Measurements from ENCODE around the gene CAPN5.
"Not testable (repeated sequence)": the region's sequence is repeated elsewhere in the genome, so short reads cannot be mapped to it uniquely, and the experiment has no call there.

Gene CAPN5

DNA sequence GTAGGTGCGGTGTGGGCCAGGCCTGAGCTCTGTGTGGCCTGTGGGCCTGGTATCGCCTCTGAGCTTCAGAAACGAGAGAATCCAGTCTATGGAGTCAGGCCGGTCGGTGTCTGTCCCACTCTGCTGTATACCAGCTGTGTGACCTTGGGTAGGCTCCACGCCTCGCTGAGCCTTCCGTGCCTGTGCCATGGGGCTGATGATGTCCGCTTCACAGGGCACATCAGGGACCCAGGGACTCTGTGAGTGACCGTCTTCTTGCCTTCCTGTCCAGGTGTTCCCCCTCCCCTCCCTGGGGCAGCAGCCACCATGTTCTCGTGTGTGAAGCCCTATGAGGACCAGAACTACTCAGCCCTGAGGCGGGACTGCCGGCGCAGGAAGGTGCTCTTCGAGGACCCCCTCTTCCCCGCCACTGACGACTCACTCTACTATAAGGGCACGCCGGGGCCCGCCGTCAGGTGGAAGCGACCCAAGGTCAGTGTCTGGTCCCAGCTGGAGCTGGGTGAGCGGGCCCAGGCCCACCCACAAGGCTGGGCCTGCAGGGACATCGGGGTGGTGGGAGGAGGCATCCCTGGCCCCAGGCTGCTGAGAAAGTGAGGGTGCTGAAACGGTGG, 17.9 kb downstream of the CAPN5 start:
- no peak for DNase-seq

DNA sequence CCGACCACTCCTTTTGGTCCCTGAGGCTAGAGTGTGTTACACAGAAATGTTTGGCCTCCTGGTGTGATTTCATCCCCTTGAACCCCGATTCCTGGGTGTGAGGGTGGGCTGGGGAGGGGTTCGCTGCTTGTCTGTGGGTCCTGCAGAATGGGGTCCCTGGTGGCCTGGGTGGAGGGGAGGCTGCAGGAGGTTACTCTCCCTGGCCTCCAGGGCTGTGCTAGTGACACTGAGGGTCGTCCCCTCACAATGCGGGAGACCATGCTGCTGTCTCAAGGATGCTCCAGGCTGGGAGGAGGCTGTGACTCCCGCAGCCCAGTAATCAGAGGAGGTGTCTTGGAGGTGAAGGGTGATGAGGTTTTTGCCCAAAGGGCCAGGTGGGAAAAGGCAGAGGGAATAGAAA, 18.9 kb downstream of the CAPN5 start:
- DNase-seq: no peak

DNA sequence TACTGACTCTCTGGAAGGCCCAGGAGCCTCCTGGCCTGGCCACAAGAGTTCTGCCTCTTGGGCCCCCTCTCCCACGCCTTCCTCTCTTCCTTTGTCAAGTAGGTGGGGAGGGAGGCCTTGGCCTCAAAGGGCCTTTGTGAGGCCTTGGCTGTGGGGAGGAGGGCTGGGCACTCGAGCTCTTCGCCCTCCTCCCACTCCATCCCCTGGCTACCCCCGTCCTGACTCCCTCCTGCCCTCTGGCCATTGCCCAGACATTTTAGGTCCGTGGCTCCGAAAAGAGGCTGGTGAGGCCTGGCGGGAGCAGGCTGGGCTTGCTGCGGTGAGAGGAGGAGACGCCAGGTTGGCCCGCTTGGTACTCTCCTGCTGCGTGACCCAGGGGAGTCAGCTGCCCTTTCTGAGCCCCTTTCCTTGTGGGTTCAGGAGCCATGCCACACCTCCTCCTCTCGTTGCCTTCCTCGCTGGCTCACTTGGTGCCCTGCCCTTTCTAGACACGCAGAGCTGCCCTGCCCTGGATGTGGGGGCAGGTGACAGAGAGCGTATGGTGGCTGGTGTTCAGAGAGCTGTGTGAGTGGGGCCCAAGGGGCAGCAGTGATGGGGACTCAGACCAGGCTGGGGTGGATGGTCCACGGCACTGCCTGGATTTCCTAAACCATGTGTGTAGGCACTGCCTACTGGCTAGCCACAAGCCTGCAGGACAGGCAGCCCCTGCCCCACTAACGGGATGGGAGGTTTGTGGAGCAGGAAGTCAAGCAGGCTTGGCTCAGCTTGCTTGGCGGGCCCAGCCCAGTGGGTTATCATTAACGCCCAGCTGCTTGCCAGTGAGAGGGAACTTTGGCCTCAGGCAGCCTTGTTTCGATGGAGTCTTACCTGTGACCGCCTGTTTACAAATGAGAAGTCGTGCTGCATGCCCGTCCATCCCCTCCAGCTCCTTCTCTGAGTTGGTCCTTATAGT, 20.0 kb downstream of the CAPN5 start:
- DNase-seq: peak; percentile 93

DNA sequence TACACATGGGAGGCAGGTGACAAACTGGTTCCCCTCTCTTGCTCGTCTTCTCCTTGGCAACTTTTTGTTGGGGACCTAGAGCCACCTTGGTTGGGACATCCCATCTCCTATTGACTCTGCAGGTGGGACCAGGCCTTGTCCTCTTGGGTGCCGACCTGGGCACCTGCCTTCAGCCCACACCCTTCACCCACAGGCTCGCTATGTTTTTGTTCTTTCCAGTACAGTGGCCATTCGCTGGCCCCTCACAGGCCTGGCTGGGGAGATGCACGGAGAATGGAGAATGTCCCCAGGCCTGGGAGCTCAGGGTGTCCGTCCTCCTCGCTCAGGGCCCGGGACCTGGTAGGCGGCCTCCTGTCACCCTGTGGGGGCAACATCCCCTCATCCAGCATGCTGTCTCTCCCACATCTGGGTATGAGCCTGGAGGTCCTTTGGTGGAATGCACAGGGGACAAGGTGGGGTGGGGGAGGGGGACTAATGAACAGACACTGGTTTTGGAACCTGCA, 21.0 kb downstream of the CAPN5 start:
- DNase-seq: no peak

DNA sequence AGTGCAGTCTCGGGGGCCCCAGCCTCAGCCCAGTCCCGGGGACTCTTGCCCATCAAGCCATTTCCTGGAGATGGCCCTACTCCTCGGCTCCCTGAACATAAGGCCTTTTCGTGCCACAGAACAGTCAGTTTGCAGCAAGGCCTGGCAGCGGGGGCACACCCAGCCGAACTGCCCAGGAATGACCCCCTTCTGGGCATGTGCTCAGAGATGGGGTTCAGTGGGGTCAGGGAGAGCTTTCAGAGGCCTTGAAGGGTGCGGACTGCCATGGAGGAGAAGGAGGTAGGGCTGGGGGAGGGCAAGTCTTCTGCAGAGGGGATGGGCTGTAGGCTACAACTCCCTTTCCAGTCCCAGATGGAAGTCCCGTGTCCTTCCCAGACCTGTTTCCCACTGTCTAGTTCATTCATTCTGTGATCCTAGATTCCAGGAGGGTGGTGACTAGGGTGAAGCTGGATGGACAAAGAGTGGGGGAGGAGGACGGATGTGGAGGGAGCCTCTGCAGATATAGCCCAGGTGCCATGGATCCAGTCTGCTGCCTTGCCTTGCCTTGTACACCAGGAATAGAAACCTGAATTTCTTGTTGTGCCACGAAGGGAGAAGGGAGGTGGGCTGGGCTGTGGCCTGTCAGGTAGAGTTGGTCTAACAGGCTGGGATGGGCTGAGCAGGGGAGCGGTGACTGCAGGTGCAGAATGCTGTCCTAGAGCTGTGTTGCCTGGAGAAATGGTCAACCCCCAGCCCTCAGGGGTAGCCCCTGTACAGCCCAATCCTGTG, 21.6 kb downstream of the CAPN5 start:
- DNase-seq: no peak

DNA sequence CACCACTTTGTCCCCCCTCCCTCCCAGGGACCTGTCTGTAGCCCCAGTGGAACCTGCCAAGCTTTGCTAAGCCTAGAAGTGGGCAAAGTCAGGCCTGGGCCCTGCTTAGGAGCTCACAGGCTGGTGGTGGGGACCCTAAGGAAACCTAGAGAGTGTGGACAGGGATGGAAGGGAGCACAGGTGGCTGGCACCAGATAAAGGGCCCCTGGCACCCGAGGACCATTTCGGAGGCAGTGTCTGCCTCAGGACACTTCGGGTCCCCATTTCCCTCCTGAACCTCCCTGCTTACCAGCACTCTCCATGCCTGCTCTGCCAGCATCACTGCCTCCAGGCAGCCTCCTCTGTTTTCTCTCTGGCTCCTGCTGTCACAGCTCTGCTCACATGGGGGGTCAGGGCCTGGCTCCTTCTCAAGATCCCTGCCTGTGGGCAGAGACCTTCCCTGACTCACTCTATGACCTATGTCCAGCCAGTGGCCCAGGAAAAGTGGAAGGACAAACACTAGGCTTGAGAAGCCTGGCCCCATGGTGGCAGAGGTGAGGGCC, 22.3 kb downstream of the CAPN5 start:
- DNase-seq: no peak

DNA sequence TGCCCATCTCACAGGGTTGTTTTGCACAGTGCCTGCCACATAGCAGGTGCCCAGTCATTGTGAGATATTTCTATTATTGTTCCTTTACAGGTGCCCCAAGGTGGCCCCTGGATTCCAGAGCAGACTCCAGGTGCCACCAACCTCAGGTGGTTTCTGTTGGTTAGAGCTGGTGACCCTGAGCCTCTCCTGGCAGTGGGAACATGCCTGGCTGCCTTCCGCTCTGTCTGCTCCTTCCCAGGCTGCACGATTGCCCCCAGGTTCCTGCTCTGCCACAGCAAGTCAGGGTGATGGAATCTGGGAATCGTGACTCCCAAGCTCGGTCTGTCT, 23.2 kb downstream of the CAPN5 start:
- DNase-seq: no peak

DNA sequence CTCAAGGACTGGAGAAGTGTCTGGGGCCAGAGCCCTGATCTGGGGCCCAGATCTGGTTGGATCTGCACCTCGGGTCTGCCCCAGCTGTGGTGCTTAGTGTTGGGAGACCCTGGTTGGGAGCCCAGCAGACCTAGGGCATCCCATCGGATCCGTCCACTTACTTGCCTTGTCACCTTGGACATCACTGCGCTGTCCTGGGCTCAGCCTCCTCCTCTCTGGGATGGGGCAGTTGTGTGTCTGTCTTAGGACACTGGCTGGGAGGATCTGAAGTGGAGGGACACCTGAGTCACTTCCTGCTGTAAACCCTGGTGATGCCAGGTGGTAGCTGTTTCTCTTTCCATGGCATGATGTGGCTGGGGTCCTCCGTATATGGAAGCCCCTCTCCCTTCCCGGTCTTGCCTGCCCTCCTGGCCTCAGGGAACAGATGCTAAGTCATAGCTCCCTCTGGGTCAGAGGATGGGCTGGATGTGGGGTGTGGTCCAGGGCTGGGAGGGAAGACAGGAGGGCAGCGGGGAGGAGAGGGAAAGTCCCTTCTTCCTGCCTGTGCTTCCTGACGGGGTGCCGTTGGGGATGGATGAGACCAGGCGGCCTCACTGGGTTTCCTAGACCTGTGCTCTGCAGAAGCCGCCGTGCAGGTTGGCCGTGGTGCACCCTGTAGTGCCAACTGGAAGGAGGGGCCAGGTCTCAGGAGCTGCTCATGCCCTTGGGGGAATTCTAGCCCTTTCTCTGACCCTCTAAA, 23.8 kb downstream of the CAPN5 start:
- DNase-seq: no peak

DNA sequence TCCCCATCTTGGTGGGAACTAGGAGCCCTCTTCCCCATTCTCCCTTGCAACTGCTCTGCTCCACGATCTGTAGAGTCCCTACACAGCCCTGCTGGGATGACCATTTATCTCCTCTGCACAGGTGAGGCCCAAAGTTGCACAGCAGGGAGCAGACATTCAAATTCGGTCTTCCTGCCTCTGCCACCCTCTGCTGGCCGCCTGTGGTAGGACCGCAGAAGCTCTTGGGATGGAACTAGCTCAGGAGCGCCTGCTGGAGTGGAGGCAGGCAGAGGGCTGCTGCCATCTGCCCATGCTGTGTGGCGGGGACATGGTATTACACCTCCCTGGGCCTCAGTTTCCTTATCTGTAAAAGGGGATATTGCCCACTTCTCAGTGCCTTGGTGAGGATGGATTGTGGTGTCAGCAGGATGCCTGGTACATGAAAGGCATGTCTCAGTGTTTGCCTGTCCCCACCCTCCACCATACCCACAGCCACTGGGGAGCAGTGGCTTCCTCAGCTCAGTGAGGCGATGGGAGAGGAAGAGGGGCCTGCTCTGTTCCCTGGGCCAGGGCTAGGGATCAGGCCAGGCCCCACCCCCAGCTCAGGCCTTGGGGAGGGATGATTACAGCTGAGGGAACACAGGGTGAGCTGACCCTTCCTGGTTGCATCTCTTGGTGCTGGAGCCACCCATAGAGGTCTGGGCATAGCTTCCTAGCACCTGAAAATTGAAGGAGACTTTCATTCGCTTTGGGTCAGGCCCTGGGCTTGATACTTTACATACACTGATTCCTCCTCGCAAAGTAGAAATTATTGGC, 24.6 kb downstream of the CAPN5 start:
- DNase-seq: peak; percentile 84

DNA sequence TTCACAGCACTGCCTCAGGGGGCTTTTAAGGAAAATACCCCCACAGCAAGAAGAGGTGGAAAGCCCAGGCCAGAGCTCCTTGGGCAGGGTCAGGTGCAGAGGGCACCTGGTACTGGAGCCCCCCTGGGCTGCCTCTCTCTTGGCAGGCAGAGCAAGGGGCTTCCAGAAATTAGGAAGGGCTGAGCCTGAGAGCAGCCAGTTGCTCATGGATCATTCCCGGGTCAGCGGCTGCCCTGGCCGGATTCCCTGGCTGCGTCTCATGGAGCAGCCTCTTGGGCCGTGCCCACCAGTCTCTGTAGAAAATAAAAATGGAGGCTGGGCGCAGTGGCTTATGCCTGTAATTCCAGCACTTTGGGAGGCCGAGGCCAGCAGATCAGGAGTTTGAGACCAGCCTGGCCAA, 25.6 kb downstream of the CAPN5 start:
- no peak for DNase-seq

DNA sequence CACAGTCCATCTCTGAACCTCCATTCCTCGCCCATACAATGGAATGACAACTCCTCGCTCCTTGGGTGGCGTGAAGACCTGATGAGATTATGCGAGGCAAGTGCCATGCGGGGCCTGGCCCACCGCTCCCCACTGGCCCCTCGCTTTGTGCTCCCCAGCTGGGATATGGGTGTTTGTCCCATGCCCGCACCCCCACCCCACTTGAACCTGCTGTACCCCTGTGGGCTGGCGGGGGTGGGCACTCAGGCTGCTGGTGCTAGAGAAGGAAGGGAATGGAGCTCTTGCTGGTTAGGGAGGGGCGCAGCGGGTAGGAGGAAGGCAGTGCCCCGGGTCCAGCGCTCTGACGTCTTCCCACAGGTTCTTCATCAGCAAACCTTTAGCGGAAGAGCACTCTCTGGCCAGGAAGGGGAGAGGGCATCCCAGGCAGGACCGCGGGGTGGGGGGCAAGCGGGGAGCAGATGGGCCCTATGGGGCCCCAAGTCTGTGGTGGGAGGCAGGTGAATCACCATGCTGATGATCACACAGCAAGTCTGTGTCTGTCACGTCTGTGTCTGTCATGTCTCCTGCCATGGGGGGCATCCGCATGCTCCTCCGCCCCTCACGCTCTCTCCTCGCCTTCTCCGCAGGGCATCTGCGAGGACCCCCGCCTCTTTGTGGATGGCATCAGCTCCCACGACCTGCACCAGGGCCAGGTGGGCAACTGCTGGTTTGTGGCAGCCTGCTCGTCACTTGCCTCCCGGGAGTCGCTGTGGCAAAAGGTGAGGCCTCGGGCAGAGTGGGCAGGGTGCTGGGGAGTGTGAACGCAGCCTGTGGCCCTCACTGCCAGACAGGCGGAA, 26.5 kb downstream of the CAPN5 start:
- no peak for DNase-seq

DNA sequence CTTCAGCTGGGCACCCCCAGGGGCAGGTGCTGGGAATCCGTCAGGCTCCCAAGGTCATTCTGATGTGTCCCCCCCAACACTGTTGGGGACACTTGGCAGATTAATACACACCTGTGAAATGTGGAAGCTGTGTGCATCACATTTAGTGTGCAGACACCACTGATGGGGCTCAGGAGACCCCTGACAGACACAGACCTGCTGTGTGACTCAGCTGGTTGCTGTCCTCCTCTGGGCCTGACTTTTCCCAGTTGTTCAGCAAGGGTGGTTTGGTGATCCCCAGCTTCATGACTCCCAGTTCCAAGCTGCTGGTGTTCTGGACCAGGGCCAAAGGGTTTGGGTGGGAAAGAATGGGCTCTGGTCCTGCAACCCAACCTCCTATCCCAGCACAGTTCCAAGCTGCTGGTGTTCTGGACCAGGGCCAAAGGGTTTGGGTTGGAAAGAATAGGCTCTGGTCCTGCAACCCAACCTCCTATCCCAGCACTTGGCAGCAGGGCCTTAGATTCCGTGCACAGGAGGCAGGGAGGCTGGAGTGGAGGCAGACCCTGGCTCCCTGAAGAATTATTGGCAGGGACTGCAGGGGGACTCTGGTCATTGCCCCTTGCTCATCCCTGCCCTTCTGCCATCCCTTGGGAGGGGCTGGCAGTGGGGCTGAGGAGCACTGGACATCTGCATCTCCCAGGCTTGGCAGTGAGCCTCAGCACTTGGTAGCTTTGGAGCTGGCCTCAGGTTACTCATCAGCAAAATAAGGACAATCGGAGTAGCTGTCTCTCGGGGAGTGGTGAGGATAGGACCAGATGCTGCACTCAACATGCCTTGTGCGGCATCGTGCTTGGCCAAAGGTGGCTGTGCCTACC, 27.4 kb downstream of the CAPN5 start:
- no peak for DNase-seq

DNA sequence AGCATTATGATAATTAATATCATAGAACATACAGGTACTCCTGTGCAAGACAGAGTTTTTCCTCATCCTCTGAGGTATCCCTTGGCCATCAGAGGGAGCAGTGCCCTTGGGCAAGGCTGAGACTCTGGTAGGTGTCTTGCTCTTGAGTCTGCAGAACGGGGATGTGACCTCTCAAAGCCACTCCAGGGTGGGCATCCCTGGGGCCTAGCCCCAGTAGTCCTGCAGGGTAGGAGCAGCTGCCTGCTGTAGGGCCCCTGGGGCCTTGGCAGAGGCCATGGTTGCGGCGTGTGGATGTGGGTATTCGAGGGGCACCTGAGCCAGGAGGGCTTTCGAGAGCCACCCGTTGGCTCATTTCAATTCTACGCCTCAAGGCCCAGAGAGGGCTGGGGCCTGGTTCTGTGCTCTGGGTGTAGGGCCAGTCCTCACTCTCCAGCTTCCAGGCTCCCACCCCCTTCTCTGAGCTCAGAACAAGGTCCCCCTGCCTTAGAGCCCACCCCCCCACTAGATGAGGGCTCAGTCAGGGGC, 28.1 kb downstream of the CAPN5 start:
- DNase-seq: no peak

DNA sequence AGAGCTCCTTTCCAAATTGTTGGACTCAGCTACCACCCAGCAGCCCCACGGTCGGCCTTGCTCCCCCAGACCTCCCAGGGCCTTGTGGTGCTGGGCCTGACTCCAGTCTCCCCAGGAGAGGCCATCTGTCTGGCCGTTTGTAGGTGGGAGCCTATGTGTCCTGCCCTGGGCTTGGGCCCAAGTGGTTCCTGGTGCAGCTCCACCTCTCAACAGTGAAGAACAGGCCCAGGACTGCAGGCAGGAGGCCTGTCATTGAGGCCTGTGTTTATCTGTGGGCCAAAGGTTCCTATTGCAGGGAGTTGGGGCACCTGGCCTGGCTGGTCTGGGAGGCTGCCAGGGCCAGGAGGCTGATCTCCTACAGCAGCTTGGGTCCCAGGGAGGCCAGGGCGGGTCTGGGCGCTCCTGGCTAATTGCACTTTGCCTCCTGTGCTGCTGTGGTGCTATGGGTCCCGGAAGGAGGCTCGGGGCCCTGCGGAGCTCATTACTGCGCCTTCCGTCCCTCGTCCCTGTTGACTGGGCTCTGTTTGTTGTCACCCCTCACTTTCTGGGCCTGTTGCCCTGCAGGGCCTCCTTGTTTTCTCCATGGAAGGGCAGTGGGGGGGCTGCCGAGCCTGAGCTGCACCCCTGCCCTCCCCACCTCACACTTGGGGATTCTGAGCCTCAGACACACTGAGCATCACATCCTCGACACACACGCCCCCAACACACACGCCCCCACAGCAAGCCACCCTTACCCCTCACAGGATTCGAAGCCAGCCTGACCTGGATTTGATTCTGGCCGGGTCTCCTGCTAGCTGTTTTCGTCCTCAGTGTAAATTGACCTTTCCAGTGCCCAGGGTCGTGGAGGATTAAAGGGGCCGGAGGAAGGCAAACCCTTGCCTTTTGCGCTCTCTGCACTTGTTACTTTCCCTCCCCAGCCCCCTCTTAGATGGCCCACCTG, 29.1 kb downstream of the CAPN5 start:
- no peak for DNase-seq

DNA sequence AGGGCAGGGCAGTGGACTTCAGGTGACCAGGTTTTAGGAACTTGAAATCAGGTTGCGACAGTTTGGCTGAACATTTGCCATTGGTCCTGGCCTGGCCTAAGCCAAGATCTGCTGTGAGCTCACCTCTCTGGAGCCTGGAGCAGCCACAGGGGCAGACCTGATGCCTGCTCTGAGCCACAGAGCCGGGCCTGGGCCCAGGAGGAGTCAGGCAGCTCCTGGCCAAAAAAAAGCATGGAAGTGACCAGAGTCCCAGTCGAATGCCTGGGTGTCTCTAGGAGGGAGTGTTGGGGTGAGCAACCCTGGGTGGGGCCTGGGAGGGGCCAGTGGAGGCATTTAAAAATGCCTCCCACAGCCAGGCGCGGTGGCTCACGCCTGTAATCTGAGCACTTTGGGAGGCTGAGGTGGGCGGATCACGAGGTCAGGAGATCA, 29.8 kb downstream of the CAPN5 start:
- DNase-seq: no peak

DNA sequence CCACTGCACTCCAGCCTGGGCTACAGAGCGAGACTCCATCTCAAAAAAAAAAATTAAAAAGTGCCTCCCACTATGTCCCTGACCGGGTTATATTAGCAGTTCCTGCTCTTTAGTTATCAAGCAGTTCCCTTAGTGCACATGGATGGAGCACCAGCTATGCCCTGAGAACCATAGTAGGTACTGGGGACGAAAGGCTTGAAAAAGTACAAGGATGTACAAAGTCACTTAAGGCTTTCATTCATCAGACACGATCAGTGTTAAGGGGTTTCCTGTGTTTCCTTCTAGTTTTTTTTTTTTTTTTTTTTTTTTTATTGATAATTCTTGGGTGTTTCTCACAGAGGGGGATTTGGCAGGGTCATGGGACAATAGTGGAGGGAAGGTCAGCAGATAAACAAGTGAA, 30.4 kb downstream of the CAPN5 start:
- DNase-seq: not testable (repeated sequence)

DNA sequence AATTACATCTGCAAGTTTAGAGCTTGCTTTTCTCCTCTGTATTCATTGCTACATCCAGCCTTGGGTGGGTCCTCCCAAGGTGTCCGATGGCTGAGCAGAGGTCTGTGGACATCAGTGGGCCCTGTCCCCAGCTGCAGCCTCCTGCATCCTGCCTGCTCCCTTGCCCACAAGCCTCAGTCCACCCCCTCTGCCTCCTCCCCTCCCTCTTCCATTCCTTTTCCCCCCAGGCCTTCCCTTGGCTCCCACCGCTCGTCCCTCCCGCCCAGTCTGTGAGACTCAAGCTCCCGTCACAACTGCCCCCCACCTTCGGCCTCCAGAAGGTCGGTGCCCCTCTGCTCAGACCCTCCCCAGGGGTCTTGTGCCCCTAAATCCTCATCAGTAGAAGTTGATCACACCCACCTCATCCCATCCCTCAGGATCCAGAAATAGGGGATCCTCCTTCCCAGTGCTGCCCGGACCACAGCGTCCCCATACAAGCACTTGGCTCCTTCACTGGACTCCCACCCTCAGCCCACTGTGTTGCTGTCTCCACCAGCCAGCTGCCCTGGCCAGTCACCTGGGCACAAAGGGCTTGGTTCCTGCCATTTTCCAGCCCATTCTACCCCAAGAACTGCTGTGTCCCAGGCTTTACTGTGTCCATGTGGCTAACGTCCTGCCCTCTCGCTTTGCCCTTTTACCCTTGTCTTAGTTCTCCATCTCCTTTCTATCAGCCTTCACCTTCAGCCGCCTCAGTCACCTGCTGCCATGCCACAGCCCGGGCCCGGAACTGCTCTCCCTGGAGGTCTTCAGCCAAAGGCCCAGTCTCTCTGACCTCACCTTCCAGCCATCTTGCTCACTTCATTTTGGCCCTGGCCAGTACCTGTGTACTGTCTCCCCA, 33.6 kb downstream of the CAPN5 start:
- no peak for DNase-seq

Measured in hematopoietic multipotent progenitor cell treated with erythropoietin and hydrocortisone succinate and interleukin-3 and kit ligand, for 8 days (in vitro differentiated cells).